ENCODE data around the gene PCSK4. TPM values are rescaled to one million over a fixed set of nuclear protein-coding genes. Genes with fewer than 3 reads are reported as not detected.

PCSK4 gene
- total and polyA plus RNA-seq, 9 donors, result 0.76 to 3.1 (median 0.84) TPM

DNA sequence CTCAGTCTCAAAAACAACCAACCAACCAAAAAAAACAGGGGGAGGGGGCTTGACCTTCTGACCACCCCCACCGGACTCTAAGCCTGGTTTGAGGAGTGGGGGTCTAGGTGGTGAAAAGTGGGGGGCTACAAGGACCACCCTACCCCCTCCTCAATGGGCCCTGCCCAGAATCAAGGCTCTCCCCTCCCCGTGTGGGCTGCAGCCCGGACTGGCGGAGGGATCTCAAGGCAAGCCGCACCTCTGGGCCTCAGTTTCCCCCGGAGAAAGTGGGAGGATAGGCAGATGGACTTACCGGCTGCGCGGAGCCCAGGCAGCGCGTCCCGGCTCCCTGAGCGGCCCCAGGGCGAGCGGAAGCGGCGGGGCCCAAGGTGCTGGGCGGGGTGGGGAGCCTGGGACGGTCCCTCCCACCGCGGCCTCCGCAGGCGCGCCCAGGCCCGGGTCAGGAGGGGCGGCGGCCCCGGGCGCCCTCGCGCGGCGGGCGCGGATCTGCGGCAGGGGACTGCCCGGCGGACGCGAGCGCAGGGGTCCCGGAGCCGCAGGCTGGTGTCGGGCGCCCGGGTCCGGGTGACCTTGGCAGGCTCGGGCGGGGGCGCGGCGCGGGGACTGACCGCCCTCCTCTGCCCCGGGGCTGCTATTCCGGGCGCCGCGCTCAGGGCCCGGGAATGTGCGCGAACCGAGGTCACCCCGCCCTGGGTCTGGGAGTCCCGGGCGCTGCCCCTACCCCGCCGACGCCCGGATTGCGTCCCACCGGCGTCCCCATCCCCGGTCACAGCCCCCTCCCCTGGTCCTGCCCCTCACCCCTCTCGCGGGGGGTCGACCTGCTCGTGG, 22.7 kb upstream of the PCSK4 start, which contains the start of gene ADAMTSL5:
Gene ADAMTSL5, minus strand, starts transcription at position 349 of the 828 bp plus-strand sequence. CDS start 2,076 bp downstream, outside the sequence.
- under 1% methylated on average over 67 of the region's 78 CpGs for WGBS (ENCODE audit: insufficient coverage)
- Histone ChIP-seq H3K4me1 (ENCODE audit: control insufficient read depth, insufficient read depth, low read length) (peaks cover 25% of the 10 kb centered on the region), H3K4me3 (ENCODE audit: low read length) (peak within 1 kb of the TSS; percentile 43), H3K9me3 (replicated peaks; ENCODE audit: control insufficient read depth, low read depth, low read length) (peaks cover 4% of the 10 kb centered on the region), H3K27ac (ENCODE audit: low read length) (peak within 1 kb of the TSS; percentile 20), H3K27me3 (ENCODE audit: control insufficient read depth, insufficient read depth, low read length) (peaks cover 45% of the 10 kb centered on the region), H3K36me3 (ENCODE audit: control insufficient read depth, insufficient read depth, low read length) (no peaks in the 10 kb centered on the region)
- peak; percentile 63 for DNase-seq

DNA sequence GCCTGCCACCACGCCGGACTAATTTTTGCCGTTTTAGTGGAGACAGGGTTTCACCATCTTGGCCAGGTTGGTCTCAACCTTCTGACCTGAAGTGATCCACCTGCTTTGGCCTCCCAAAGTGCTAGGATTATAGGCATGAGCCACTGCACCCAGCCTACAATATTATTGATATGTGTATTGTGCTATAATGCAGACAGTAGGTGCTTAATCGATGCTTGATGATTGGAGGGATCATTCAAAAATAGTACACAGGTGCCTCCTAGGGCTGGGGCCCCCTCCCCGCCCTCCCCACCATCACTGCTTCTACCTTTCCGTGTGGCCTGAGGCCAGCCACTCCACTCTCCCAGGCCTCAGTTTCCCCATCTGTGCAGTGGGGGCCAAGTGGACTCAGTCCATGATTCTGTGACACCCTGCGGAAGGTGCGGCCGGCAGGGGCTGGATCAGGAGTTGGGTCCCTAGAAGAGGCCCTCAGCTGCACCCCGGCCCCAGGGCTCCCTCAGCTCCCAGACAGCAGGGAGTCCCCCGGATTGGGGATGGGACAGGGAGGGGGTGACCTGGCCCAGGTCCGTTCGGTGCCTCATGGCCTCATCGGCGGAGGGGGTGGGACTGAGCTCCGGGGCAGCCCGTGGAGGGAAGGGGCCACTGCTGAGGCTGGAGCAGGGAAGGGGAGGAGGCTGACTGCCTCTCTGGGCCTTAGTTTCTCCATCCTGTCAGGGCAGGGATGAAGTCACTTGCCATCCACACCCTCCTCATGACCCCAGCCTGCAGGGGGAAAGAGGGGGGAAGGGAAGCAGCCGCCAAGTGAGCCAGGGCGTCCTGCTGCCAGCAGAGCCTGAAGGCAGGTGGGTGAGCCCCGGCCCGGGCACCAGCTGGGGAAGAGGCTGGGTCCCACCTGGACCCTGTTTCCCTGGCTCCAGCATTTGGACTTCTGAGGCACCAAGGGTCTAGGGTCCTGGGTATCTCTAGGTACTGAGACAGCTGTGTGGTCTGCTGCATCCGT, 21.5 kb upstream of the PCSK4 start:
- H3K36me3 ChIP-seq (ENCODE audit: control insufficient read depth, insufficient read depth, low read length), result no peaks in the 10 kb centered on the region
- no peak overlapping the region for H3K4me3 ChIP-seq (ENCODE audit: low read length)
- H3K27ac ChIP-seq (ENCODE audit: low read length), result no peak overlapping the region
- WGBS (ENCODE audit: insufficient coverage), result 68% methylated on average over 8 of the region's 22 CpGs
- H3K4me1 ChIP-seq (ENCODE audit: control insufficient read depth, insufficient read depth, low read length), result peaks cover 32% of the 10 kb centered on the region
- H3K27me3 ChIP-seq (ENCODE audit: control insufficient read depth, insufficient read depth, low read length), result peaks cover 43% of the 10 kb centered on the region
- no peak for DNase-seq
- peaks cover 4% of the 10 kb centered on the region for H3K9me3 ChIP-seq (replicated peaks; ENCODE audit: control insufficient read depth, low read depth, low read length)

GRCh38 chr19:1510807-1511206, 20.7 kb upstream of the PCSK4 start:
- Histone ChIP-seq H3K4me1 (ENCODE audit: control insufficient read depth, insufficient read depth, low read length) (peaks cover 32% of the 10 kb centered on the region), H3K4me3 (ENCODE audit: low read length) (no peak overlapping the region), H3K9me3 (replicated peaks; ENCODE audit: control insufficient read depth, low read depth, low read length) (peaks cover 4% of the 10 kb centered on the region), H3K27me3 (ENCODE audit: control insufficient read depth, insufficient read depth, low read length) (peaks cover 45% of the 10 kb centered on the region), H3K27ac (ENCODE audit: low read length) (no peak overlapping the region), H3K36me3 (ENCODE audit: control insufficient read depth, insufficient read depth, low read length) (peaks cover 4% of the 10 kb centered on the region)
- DNase-seq, result no peak
- WGBS (ENCODE audit: insufficient coverage), result 20% methylated on average over 2 of the region's 9 CpGs

GRCh38 chr19:1510442-1510806, 20.3 kb upstream of the PCSK4 start:
- no peak overlapping the region for H3K27ac ChIP-seq (ENCODE audit: low read length)
- DNase-seq, result no peak
- peaks cover 32% of the 10 kb centered on the region for H3K4me1 ChIP-seq (ENCODE audit: control insufficient read depth, insufficient read depth, low read length)
- 9% methylated on average over 17 of the region's 25 CpGs for WGBS (ENCODE audit: insufficient coverage)
- peaks cover 4% of the 10 kb centered on the region for H3K9me3 ChIP-seq (replicated peaks; ENCODE audit: control insufficient read depth, low read depth, low read length)
- H3K36me3 ChIP-seq (ENCODE audit: control insufficient read depth, insufficient read depth, low read length), result peaks cover 6% of the 10 kb centered on the region
- peaks cover 48% of the 10 kb centered on the region for H3K27me3 ChIP-seq (ENCODE audit: control insufficient read depth, insufficient read depth, low read length)
- H3K4me3 ChIP-seq (ENCODE audit: low read length), result no peak overlapping the region

- WGBS (ENCODE audit: insufficient coverage), result 77% methylated on average over 7 of the region's 11 CpGs
- peaks cover 32% of the 10 kb centered on the region for H3K4me1 ChIP-seq (ENCODE audit: control insufficient read depth, insufficient read depth, low read length)
Observed at GRCh38 chr19:1509602-1510441, 19.7 kb upstream of the PCSK4 start.

GRCh38 chr19:1508507-1508856, 18.3 kb upstream of the PCSK4 start:
- Histone ChIP-seq H3K4me1 (ENCODE audit: control insufficient read depth, insufficient read depth, low read length) (peaks cover 32% of the 10 kb centered on the region), H3K4me3 (ENCODE audit: low read length) (peak overlapping the region; percentile 10), H3K36me3 (ENCODE audit: control insufficient read depth, insufficient read depth, low read length) (peaks cover 6% of the 10 kb centered on the region), H3K27me3 (ENCODE audit: control insufficient read depth, insufficient read depth, low read length) (peaks cover 45% of the 10 kb centered on the region), H3K27ac (ENCODE audit: low read length) (no peak overlapping the region), H3K9me3 (replicated peaks; ENCODE audit: control insufficient read depth, low read depth, low read length) (peaks cover 4% of the 10 kb centered on the region)
- WGBS (ENCODE audit: insufficient coverage), result 0% methylated on average over 1 of the region's 12 CpGs
- no peak for DNase-seq

More at GRCh38 chr19:1509602-1510441, 19.7 kb upstream of the PCSK4 start:
- Histone ChIP-seq H3K27me3 (ENCODE audit: control insufficient read depth, insufficient read depth, low read length) (peaks cover 45% of the 10 kb centered on the region), H3K9me3 (replicated peaks; ENCODE audit: control insufficient read depth, low read depth, low read length) (peaks cover 4% of the 10 kb centered on the region), H3K36me3 (ENCODE audit: control insufficient read depth, insufficient read depth, low read length) (peaks cover 6% of the 10 kb centered on the region), H3K4me3 (ENCODE audit: low read length) (no peak overlapping the region), H3K27ac (ENCODE audit: low read length) (no peak overlapping the region)
- no peak for DNase-seq

GRCh38 chr19:1507763-1508506, 17.8 kb upstream of the PCSK4 start:
- H3K4me1 ChIP-seq (ENCODE audit: control insufficient read depth, insufficient read depth, low read length), result peaks cover 37% of the 10 kb centered on the region
- peak overlapping the region; percentile 44 for H3K4me3 ChIP-seq (ENCODE audit: low read length)
- H3K27ac ChIP-seq (ENCODE audit: low read length), result peak overlapping the region; percentile 87
- peaks cover 48% of the 10 kb centered on the region for H3K27me3 ChIP-seq (ENCODE audit: control insufficient read depth, insufficient read depth, low read length)
- DNase-seq, result peak; percentile 98
- H3K36me3 ChIP-seq (ENCODE audit: control insufficient read depth, insufficient read depth, low read length), result peaks cover 6% of the 10 kb centered on the region
- under 1% methylated on average over 37 of the region's 46 CpGs for WGBS (ENCODE audit: insufficient coverage)
- H3K9me3 ChIP-seq (replicated peaks; ENCODE audit: control insufficient read depth, low read depth, low read length), result peaks cover 4% of the 10 kb centered on the region

GRCh38 chr19:1507192-1507660, 17.1 kb upstream of the PCSK4 start:
- Histone ChIP-seq H3K4me3 (ENCODE audit: low read length) (no peak overlapping the region), H3K36me3 (ENCODE audit: control insufficient read depth, insufficient read depth, low read length) (peaks cover 6% of the 10 kb centered on the region), H3K27me3 (ENCODE audit: control insufficient read depth, insufficient read depth, low read length) (peaks cover 49% of the 10 kb centered on the region), H3K27ac (ENCODE audit: low read length) (peak overlapping the region; percentile 87), H3K4me1 (ENCODE audit: control insufficient read depth, insufficient read depth, low read length) (peaks cover 35% of the 10 kb centered on the region), H3K9me3 (replicated peaks; ENCODE audit: control insufficient read depth, low read depth, low read length) (peaks cover 4% of the 10 kb centered on the region)
- DNase-seq, result no peak
- 51% methylated on average over 17 of the region's 23 CpGs for WGBS (ENCODE audit: insufficient coverage)
